Heart left ventricle (tissue), 16 donors: ENCODE results near the gene TRA2B. TPM values are rescaled to one million over a fixed set of nuclear protein-coding genes. Genes with fewer than 3 reads are reported as not detected.

ENCODE experiments used
- ATAC-seq, 4 donors: fragments of 200-7000 bp; cut with Tn5 transposase; one replicate each; pipeline ENCODE4 v1.9.1; 2020 to 2022; ENCODE audit warnings: moderate library complexity in 4 of 4, mild to moderate bottlenecking in 3 of 4, moderate number of reproducible peaks in 1 of 4
- DNase-seq, 5 donors: peaks; one replicate each; pipeline ENCODE4 v3.0.0-alpha.2; 2020
- H3K27ac ChIP-seq, 12 donors: fragments of 200-600 bp; sonication (generic) in 4 of 12; one replicate each; pipeline versions ENCODE4 v1.5.0 to v1.8.0; 2016 to 2022; ENCODE audit warnings: mild to moderate bottlenecking in 2 of 12
- H3K27me3 ChIP-seq, 9 donors: fragments of 200-600 bp; sonication (generic) in 2 of 9; one replicate each; pipeline versions ENCODE4 v1.5.1 to v1.8.0; 2016 to 2022; ENCODE audit warnings: mild to moderate bottlenecking in 3 of 9
- H3K36me3 ChIP-seq, 9 donors: fragments of 200-600 bp; sonication (generic) in 2 of 9; one replicate each; pipeline versions ENCODE4 v1.5.0 to v1.8.0; 2018 to 2022; ENCODE audit warnings: mild to moderate bottlenecking in 2 of 9
- H3K4me1 ChIP-seq, 12 donors: fragments of 200-600 bp; sonication (generic) in 4 of 12; one replicate each; pipeline versions ENCODE4 v1.5.0 to v1.8.0; 2016 to 2022; ENCODE audit warnings: mild to moderate bottlenecking in 3 of 12
- H3K4me3 ChIP-seq, 12 donors: fragments of 200-600 bp; sonication (generic) in 4 of 12; one replicate each; pipeline versions ENCODE4 v1.5.0 to v1.8.0; 2017 to 2022; ENCODE audit warnings: mild to moderate bottlenecking in 9 of 12, moderate library complexity in 4 of 12
- H3K9me3 ChIP-seq, 12 donors: fragments of 200-600 bp; sonication (generic) in 4 of 12; one replicate each; pipeline versions ENCODE4 v1.5.0 to v1.8.0; 2016 to 2022; ENCODE audit warnings: mild to moderate bottlenecking in 1 of 12
- POLR2A ChIP-seq, 2 donors: fragments of 450-650 bp; IDR thresholded peaks; one replicate each; pipeline ENCODE4 v1.6.1; 2017; ENCODE audit warnings: antibody characterized with exemption in 2 of 2, mild to moderate bottlenecking in 2 of 2, moderate library complexity in 2 of 2
- WGBS, 4 donors: extraction: QIAGEN DNeasy Blood & Tissue Kit in 2 of 4; methylation state at CpG; one replicate each; pipeline versions ENCODE4 v1.1.5 to v1.1.7; 2013 to 2018; 5-methylcytosine and 5-hydroxymethylcytosine counted together
- intact Hi-C, 10 donors: fragments of 100-400 bp; cut with DNase I; formaldehyde crosslinking; loops; one replicate each; pipeline versions ENCODE4 v1.11.1 to v1.14.2; 2022
- polyA plus RNA-seq, 2 donors: library from polyadenylated mRNA; stranded (reverse); fragments of 200-250 nt; gene quantifications; one replicate each; pipeline ENCODE4 v1.2.3, GENCODE V29; 2013
- total RNA-seq, 9 donors: library from RNA; depleted of rRNA in 2 of 9; stranded (reverse); fragments of >200 nt in 2 of 9; fragmentation: NEBNext Ultra II Directional in 3 of 9; extraction: Animal tissue kit (Norgen Biotek cat#: 25700) in 3 of 9; gene quantifications; one replicate each; pipeline versions ENCODE4 v1.1.0 to v1.2.4, GENCODE V29; 2016 to 2023
- TF ChIP-seq, protein P1 (sequence below), 12 donors: fragments of 200-600 bp; sonication (generic) in 4 of 12; IDR thresholded peaks; one replicate each; pipeline versions ENCODE4 v1.5.0 to v1.8.0; 2018 to 2022; ENCODE audit warnings: antibody characterized with exemption in 12 of 12, mild to moderate bottlenecking in 5 of 12
- donor health status: ischemic (EF 13 %, LVEDD 7.1; RV severe dilation, severe dysfunction).
- donor health status: healthy with polysubstance abuse.
- donor health status: DM: no; HTN: yes; CAD: no.
- donor health status: DM: no; HTN: no; CAD: no.
- donor health status: ischemic (EF 25% LVEDD 6.9; RV normal size, moderate dysfunction).
- donor health status: ischemic (EF 25% LVEDD 5.7; RV mildly dilated, moderate dysfunction).
- donor health status: healthy.
- donor health status: DM: yes; HTN: yes; CAD: no.
- donor health status: ischemic (EF 35%, LVEDD 5.7; RV mildly dilated, moderate dysfunction).
- donor health status: nonischemic (EF 11% LVEDD 7.7; RV severe dilation, severe dysfunction).
- donor health status: DM: yes; HTN: yes; CAD: no.
- donor health status: PGD.
- donor health status: ischemic (EF 29% LVEDD 5.4; RV normal size, mild dysfunction).
- donor health status: nonischemic (EF 23%, LVEDD 6.1; RV moderate dilation, normal function).

Gene TRA2B
- total and polyA plus RNA-seq, 11 donors: 28.5 to 66.0 (median 46.1) TPM

DNA sequence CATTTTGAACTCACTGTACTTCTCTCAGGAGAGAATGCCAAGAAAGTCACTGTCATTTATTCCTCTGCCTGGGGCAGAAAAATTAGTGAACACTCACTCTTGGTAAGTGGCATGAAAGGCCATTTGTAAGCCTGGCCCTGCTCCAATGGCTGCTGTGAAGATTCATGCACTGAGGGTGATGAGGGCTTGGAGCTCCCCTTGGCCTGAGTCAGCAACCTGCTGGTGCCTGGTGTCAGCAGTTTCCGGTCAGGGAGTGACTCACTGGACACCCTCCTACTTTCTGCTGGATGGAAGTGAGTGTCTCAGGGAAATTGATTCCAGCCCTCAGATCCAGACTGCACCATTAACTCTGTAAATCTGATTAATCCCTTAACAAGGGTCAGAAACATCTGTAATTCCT, 37.6 kb downstream of the TRA2B start:
- Histone ChIP-seq H3K4me1 (no peaks in the 10 kb centered on the region), H3K27me3 (no peaks in the 10 kb centered on the region), H3K4me3 (no peak overlapping the region), H3K9me3 (peaks cover 0 to 8% (median 0%) of the 10 kb centered on the region in 12 donors), H3K36me3 (no peaks in the 10 kb centered on the region), H3K27ac (no peak overlapping the region)
- peak in 1 of 5 donors; percentile 52 for DNase-seq
- WGBS, 4 donors: 24 to 46% (median 39%) methylated on average over 1 of the region's 1 CpG
- TF ChIP-seq POLR2A (IDR thresholded peaks at IDR 0.05): no peak
- TF ChIP-seq, protein P1, sequence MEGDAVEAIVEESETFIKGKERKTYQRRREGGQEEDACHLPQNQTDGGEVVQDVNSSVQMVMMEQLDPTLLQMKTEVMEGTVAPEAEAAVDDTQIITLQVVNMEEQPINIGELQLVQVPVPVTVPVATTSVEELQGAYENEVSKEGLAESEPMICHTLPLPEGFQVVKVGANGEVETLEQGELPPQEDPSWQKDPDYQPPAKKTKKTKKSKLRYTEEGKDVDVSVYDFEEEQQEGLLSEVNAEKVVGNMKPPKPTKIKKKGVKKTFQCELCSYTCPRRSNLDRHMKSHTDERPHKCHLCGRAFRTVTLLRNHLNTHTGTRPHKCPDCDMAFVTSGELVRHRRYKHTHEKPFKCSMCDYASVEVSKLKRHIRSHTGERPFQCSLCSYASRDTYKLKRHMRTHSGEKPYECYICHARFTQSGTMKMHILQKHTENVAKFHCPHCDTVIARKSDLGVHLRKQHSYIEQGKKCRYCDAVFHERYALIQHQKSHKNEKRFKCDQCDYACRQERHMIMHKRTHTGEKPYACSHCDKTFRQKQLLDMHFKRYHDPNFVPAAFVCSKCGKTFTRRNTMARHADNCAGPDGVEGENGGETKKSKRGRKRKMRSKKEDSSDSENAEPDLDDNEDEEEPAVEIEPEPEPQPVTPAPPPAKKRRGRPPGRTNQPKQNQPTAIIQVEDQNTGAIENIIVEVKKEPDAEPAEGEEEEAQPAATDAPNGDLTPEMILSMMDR (IDR thresholded peaks at IDR 0.05): no peak
- ATAC-seq: peak in 1 of 4 donors; percentile 70
- intact Hi-C loops: no loop called here

DNA sequence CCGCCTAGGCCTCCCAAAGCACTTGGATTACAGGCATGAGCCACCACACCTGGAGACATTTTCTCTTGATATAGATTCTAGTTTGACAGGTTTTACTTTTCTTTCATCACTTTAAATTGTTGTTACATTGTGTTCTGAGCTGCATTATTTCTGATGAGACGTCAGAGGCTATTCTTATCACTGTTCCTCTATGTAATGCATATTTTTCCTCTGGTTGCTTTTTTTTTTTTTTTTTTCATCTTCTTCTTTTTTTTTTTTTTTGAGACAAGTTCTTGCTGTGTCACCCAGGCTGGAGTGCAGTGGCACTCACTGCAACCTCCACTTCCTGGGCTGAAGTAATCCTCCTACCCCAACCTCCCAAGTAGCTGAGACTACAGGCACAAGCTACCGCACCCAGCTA, 41.2 kb downstream of the TRA2B start:
- TF ChIP-seq, protein P1 (IDR thresholded peaks at IDR 0.05): no peak
- no peak for TF ChIP-seq POLR2A (IDR thresholded peaks at IDR 0.05)
- 73 to 76% (median 74%) methylated on average over 3 of the region's 3 CpGs for WGBS, 4 donors

DNA sequence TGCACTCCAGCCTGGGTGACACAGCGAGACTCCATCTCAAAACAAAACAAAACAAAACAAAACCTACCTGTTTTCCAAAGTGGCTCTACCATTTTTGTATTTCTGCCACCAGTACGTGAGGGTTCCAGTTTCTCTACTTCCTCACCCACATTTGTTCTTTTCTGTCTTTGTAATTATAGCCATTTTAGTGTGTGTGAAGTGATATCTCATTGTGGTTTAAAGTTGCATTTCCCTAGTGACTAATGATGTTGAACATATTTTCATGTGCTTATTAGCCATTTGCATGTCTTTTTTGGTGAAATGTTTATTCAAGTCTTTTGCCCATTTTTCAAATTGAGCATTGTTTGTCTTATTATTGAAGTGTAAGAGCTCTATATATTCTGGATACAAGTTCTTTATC, 50.7 kb downstream of the TRA2B start:
- H3K27ac ChIP-seq: no peak overlapping the region
- intact Hi-C loops: no loop called here
- no peaks in the 10 kb centered on the region for H3K4me1 ChIP-seq
- no peaks in the 10 kb centered on the region for H3K36me3 ChIP-seq
- H3K27me3 ChIP-seq: no peaks in the 10 kb centered on the region
- no peak overlapping the region for H3K4me3 ChIP-seq
- TF ChIP-seq POLR2A (IDR thresholded peaks at IDR 0.05): no peak
- TF ChIP-seq, protein P1 (IDR thresholded peaks at IDR 0.05): no peak
- DNase-seq (no peak), ATAC-seq (no peak)
- 72 to 82% (median 78%) methylated on average over 2 of the region's 2 CpGs for WGBS, 4 donors
- no peaks in the 10 kb centered on the region for H3K9me3 ChIP-seq

More for the DNA sequence above, 41.2 kb downstream of the TRA2B start:
- H3K9me3 ChIP-seq: peaks cover 0 to 8% (median 0%) of the 10 kb centered on the region in 12 donors
- DNase-seq: no peak
- H3K36me3 ChIP-seq: no peaks in the 10 kb centered on the region
- no peaks in the 10 kb centered on the region for H3K27me3 ChIP-seq
- H3K27ac ChIP-seq: no peak overlapping the region
- intact Hi-C loops: no loop called here
- no peaks in the 10 kb centered on the region for H3K4me1 ChIP-seq
- no peak overlapping the region for H3K4me3 ChIP-seq
- ATAC-seq: no peak

DNA sequence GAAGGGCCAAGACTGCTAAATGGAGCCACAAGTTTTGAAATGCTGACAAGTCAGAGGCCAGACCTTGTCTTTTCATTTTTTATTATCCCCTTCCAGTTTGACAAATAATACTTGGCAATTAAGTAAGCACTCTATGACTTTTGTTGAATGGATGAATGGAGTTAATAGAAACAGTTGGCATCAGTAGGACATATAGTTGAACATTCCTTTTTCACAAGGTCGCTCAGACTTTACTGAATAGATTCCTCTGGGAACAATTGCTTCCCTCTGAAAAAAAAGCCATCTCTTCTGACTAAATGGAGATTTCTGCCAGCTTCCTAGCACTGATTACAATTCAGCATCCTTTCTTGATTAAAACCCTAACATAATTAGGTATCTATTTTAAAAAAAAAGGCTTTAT, 53.2 kb downstream of the TRA2B start:
- H3K27ac ChIP-seq: no peak overlapping the region
- no peaks in the 10 kb centered on the region for H3K4me1 ChIP-seq
- ATAC-seq: no peak
- 48 to 54% (median 50%) methylated on average over 1 of the region's 1 CpG for WGBS, 4 donors
- no peak overlapping the region for H3K4me3 ChIP-seq
- TF ChIP-seq, protein P1 (IDR thresholded peaks at IDR 0.05): no peak
- TF ChIP-seq POLR2A (IDR thresholded peaks at IDR 0.05): no peak
- no peak for DNase-seq
- intact Hi-C loops: no loop called here
- no peaks in the 10 kb centered on the region for H3K36me3 ChIP-seq
- H3K27me3 ChIP-seq: peaks cover 0 to 5% (median 0%) of the 10 kb centered on the region in 9 donors
- no peaks in the 10 kb centered on the region for H3K9me3 ChIP-seq
